NT2/D1 (cell line): Measurements from ENCODE around the gene EFTUD2.

ENCODE experiments used
- SUZ12 ChIP-seq: IDR thresholded peaks from 2 replicates; pipeline ENCODE4 v1.6.1; 2011; ENCODE audit not compliant: insufficient read length, insufficient read depth; ENCODE audit errors: extremely low read depth
- ZNF274 ChIP-seq: IDR thresholded peaks from 2 replicates; pipeline ENCODE4 v1.6.1; 2011; ENCODE audit warnings: mild to moderate bottlenecking, low read depth, low read length

DNA sequence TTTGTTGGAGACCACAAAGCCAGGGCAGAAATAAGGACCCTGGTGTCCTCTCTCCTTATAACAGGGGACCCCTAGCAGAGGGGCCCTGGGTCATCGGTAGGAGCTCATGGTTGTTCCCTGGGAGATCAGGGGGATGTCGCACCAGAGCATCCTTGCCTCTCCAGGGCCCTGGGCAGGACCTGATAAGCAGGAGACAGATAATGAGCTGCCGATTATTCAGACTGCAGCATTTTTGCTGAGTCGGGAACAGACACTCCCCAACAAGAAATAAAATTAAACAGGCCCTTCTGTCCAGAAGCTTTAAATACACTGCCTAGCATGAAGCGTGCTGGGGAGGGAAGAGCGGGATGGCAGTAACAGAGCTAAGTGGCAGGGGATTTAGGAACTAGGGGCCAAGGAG, 31.4 kb upstream of the EFTUD2 start:
- no peak for TF ChIP-seq SUZ12
- no peak for TF ChIP-seq ZNF274
